GM18867 (cell line): ENCODE results near the gene TNNT2.

ENCODE experiments used
- ATAC-seq: cut with Tn5 transposase; IDR thresholded peaks from one replicate; pipeline ENCODE4 v1.9.1; 2021; ENCODE audit warnings: mild to moderate bottlenecking, moderate library complexity; ENCODE audit not compliant: unreplicated experiment

TNNT2 gene

DNA sequence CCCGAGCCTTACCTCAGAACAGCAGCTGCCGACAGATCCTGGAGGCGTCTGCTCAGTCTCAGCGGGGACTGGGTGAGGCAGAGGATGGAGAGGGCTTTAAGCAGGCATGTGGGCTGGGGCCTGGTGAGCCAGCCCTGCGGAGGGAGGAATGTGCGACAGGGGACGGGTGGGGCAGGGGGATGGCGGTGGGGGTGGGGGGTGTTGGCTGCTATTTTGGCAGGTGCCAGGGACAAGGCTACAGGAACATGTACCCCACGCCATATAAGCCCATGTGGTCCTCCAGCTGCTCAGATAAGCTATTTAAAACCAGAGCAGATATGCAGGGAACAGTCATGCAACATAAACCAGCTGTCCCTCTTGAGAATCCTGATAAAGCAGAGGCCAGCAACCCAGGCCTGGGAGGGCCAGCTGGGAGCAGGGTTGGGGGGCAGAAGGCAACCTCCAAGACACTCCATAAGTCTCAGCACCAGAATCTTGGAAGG lies at the start of gene TNNT2:
TSS of gene TNNT2 (minus strand) at position 70 of the 482 bp plus-strand sequence. CDS start 4,426 bp downstream, outside the sequence.
- no peak for ATAC-seq

DNA sequence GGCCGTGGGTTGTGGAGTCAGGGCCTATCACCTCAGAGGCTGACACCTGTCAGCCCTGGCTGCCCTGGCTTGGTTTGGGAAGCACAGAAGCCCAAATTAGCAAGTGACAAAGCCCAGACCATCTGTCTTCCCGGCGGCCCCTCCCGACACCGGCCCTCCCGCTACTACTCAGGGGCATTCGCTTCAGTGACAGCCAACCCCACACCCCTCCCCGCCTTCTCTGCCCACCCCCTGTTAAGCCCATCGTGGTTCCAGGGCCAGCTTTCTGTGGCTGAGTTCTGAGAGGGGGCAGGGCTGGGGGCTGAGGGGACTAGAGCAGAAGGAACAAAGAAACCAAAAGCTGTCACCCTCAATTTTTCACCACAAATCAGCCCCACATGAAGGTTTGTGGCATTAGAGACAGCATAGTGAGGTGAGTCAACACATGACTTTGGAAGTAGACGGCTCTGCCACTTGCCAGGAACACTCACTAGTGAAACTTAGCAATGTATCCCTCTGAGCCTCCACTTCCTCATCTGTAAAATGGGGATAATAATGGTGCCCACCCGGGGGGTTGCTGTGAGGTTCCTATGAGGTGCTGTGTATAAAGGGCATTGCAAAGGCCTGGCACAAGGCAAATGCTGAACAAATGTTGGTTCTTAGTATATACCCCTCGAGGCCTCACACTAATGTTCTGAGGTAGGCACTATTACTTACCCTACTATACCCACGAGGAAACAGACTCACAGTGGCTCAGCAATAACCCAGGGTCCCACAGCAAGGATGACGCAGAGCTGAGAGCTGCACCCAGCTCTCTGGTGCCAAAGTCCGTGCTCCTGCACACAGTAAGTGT lies 49.2 kb upstream of the TNNT2 start:
- ATAC-seq, result no peak

DNA sequence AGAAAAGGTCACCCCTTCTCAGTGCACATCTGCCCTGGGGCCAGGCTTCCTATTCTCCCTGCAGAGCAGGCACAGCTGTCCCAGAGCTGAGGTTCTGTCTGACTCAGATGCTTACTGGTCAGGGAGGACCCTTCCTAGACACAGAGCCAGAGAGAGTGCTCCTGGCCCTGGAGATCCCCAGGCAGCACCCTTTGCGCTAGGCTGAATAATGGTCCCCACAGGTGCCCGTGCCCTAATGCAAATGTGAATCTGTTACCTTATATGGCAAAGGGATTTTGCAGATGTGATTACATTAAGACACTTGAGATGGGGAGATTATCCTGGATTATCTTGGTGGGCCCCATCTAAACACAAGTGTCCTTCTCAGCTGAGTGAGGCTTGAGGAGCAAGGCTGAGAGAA lies 46.7 kb upstream of the TNNT2 start:
- ATAC-seq, result no peak

DNA sequence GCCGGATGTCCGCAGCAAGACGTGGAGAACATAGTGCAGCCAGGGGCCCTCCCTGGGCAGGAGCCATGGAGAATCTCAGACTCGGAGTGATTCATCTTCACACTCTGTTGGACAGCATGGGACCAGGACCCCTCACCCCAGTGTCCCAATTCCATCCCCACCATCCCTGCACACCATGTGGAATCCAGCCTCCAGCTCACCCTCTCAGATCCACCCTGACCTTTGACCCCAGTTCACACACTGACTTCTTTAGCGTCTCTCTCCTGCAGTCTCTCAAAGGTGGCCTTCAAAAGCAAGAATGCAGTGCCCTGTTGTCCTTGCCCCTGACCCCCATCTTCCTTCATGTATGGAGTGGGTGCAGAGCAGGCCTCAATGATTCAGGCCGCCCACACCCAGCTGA lies 46.2 kb upstream of the TNNT2 start:
- no peak for ATAC-seq

DNA sequence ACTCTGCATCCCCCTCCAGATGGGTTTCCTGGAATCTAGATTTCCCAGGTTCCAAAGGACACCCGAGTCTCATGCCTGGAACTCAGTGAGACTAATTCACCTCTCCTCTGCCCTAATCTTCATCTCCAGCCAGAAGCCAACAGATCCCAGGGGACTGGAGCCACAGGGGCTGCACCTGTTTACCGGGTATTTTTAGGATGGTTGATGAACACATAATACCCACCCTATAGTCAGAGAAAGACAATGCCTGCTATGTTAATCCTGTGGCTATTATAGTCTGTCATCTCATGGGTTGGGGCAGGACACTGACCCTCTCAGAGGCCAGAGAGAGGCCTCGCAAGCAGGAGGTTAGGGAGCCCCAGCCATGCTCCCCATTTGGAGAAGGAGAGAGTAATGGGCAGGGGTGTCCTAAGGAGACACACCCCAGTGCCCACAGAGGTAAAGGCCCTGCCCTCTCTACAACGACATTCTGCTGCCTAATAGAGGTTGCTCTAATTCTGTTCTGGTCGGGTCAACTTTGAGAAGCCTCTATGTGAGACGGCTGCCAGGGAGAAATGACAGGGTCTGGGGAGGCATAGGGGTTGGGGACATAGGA lies 45.1 kb upstream of the TNNT2 start:
- no peak for ATAC-seq

DNA sequence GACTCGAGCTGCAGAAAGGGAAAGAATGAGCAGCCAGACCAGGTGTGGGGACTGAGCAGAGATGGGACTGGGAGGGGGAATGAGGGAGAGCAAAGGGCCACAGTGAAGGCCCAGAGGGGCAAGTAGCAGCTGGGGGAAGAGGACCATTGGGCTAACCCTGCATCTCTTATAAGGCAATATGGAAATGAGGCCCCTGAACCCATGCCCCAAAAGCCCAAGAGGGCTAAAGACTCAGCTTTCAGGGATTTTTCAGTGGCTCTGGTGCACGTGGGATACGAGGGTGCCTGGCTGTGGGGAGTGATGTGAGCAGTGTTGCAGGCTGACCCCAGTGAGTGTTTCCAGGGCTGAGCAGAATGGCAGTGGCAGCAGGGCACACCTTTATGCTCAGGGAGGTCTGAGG lies 44.5 kb upstream of the TNNT2 start:
- ATAC-seq, result no peak

DNA sequence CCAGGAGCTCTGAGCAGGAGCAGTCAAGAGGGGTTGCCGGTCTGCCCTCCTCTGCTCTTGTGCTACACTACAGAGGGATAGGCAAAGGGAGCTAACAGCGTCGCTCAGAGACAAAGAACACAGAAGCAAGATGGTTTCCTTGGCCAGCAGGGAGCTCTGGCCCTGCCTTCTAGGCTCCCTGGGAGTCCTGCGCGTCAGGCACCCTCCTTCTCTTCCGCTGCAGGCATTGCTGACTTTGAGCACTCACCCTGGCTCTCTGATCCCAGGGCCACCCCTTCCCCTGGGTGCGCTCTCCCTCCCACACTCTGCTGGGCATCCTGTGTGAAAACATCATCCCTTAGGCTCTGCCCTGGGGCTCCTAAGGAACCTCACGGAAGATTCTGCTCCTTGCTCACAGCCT lies 43.6 kb upstream of the TNNT2 start:
- no peak for ATAC-seq

DNA sequence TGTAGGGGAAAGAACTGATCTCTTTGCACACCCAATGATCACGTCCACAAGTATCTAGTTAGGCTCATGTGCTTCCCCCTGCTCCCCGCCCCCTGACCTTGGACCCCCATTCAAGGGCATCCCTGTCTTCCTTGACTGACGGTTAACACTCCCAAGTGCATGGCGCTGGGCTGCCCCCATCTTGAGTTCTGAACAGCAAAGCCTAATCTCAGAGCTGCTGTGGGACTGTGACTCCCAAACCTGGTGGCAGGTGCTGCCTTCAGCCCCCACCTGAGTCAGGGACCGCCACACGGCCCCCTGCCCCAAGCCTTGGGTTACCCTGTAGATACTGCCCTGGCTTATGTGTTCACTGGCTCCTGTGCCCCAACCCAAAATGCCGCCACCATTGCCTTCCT lies 43.1 kb upstream of the TNNT2 start:
- ATAC-seq, result no peak

DNA sequence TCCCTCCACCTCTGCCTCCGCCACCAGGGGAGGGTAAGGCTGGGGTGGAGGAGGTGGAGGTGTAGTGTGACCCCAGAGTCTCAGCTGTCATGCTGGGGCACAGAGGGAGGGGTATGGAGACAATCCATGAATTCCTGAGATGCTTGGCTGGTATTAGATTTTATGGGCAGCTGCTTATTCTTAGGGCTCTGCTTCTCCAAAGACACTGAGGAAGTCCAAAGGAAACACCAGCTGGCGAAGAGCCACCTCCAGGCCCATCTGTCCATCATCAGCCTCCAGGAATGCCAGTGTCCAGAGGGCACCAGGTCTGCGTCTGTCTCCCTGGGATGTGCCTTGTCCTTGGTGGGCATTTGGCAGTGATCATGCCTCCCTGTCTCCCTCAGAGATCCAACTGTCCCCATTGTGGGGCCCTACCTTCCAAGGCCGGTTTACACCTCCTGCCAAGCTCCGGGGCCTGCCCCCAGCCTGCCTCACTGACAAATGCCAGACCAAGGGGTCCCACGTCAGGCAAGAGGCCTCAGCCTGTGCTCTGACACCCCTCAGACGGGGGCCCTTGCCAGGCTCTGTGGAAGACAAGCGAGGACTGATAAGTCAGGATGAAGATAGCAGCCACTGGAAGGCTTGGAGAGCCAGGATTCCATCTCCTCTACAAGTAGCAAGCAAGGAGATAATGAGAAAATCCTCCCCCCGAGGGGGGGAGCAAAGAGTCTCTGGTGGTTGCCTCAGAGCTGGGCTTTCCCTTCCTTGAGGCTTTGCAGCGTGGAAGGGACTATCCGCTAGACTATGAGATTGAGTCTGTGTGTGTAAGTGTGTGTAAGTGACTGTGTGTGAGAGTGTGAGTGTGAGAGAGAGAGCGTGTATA lies 42.5 kb upstream of the TNNT2 start:
- no peak for ATAC-seq

DNA sequence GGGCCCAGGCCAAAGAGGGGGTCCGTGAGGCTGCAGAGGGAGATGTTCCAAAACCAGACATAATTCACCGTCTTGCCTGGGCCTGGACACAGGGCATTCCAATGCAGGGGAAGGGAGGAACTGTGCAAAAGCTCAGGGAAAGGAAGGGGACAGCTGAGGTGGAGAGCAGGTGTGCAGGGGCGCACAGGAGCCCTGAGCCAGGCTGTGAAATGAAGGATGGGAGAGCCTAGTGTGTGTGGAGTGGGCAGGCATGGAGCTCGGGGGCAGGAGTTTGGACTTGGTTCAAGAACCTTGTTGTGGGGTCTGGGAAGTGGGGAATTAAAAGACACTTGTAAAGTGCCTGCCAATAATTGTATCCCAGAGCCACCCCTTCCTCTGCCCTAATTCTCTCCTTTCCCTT lies 41.8 kb upstream of the TNNT2 start:
- no peak for ATAC-seq

DNA sequence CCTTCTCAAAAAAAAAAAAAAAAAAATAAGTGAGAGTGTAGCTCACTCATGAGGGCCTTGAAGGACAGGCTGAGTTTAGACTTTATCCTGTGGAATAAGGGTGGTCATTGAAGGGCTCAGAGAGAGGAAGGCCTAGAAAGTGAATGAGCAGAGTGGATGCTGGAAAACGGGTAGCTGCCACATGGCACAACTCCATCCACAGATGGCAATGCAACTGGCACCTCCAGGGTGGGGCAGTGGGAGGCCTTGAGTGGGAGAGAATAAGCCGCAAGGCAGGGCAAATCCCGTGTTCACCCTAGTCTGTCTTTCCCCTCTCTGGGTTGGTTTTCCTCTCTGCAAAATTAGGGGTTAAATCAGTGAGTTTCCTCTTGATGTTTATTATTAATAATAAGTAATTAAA lies 41.0 kb upstream of the TNNT2 start:
- ATAC-seq, result no peak

DNA sequence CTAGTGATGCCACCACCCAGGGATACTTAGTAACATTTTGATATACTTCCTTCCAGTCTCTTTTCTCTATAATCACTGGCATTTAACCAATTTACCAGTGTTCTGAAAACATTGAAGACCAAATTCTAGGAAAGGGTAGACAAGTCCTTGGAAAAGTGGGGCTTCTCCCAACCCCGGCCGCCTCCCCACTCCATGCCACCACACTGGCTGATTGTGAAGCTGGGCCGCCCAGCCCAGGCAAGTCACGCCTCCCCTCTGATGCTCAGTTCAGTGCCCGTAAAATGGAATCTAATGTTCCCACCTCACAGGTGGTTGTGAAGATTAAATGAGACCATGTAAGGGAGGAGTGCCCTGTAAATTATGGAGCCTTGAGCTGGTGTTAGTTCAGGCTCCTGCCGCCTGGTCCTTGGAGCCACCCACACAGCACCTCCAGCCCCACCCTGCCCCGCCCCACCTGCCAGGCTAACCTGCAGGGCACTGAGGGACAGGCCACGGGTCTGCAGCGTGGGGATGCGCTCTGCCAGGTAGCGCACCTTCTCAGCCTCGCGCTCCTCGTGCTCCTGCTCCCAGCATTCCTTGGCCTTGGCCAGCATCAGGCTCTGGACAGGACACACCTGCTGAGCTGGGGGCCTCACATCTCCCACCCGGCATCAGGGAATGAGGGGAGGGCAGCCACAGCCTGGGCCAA lies 36.7 kb upstream of the TNNT2 start:
- no peak for ATAC-seq

DNA sequence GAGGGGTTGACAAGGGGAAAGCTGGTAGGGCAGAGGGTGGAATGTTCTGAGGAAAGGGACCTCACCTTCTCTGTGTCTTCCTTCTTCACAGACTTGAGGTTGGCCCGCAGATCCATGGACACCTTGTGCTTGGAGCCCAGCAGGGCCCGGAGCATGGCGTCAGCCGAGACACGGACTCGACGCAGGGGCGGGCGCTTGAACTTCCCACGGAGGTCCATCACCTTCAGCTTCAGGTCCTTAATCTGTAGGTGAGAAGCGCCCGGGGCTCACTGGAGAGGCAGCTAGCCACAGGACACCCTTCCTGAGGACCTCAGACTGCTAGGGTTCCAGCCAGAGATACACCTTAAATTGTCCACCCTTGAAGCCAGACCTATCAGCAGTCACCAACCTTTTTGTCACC lies 33.8 kb upstream of the TNNT2 start:
- ATAC-seq, result no peak

DNA sequence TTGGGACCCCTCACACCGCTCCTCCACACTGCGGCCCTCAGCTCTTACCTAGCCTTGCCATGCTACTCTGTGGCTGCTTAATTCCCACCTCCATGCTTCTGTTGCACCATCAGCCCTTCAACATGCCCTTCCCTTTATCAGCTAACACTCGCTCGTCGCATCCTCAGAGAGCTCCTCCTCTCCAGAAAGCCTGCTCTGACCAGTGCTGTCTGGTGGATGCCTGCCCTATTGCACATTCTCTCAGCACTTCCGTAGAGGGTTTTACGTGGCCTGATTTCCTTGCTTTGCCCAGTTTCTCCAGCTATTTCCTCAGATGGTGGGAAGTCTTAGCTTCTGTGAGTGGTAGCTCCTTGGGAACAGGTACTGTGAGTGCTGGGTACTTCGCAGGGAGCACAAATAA lies 32.0 kb upstream of the TNNT2 start:
- ATAC-seq, result no peak

DNA sequence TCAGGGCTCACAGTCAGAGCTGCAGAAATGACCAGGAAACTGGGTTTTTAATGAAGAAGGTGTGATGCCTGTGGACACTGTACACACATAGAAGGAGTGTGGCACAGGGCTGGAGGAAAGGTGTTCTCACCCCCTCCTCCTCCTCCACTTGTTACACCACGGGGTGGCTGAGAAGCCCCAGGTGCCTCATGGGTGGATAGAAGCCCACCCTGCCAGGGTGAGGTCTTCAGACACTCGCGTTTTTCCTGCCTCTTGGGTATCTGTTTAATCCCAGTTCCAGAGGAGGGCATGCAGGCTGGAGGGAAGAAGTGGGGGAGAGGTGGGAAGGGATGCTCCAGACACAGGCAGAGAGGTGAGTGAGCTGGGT lies 31.3 kb upstream of the TNNT2 start:
- ATAC-seq, result no peak

DNA sequence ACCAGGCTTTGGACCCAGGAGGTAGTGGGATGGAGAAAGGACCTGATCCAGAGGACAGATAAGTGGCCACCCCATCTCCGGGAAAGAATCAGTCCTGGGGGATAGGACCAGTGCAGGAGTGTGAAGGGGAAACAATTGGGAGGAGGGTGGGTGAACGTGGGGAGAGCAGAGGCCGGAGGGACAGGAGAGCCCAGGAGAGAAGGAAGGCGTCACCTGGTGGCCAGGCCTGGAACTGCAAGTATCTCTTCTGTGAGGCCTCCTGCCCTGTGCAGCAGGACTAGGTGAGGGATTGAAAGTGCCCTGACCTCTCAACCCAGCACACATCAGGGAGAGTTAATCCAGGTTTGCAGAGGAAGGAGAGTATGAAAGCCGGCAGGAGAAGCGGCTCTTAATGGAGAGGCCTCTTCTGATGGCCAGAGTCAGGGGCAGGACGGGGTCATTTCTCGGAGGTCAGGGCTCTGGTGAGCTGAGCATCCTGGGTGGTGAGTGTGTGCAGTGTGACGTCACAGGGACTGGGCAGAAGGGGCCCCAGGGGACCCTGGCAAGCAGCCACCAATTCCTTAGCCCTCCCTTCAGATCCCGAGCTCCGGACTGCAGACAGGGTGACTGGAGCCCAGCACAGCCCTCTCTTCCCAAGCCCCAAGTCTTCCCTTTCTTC lies 30.8 kb upstream of the TNNT2 start:
- no peak for ATAC-seq

DNA sequence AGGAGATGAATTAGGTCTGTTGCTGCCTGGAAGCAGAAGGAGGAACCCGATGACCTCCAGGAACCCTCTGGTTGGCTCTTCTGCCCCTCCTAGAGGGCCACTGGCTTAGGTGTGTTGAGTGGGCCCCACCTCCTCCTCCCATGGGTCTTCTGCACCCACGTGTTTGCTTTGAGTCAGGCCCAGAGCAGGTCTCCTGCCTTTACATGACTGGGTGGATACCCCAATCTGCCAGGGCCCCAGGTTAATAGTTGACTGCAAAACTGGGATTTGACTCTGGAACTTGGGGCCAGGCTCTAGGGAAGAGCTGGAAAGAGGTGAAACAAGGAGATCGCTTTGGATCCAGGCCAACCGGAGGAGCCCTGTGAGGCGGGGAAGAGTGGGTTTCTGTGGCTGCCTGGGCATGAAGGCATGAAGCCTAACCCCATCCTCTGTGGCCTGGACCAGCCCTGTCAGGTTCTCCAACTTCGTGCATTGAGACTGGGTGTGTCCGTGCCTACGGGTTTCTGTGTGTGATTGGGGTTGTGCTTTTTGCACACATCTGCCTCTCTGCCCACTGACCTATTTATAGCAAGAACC lies 29.4 kb upstream of the TNNT2 start:
- ATAC-seq, result peak; percentile 43

DNA sequence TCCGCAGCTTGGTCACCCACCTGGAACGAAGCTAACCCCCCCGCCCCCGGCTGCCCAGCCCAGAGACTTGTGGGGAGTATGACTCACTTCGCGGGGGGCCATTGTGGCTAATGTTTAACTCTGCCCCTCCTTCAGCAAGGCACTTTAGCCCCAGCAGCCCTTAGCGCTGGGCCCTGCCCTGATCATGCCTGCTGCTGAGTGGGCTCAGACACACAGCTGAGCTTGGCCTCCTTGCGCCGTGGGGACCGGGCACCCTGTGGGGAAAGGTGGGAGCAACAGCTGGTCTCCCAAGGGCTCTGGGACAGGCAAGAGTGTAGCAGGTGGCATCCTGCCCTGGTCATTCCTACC lies 28.0 kb upstream of the TNNT2 start:
- no peak for ATAC-seq

DNA sequence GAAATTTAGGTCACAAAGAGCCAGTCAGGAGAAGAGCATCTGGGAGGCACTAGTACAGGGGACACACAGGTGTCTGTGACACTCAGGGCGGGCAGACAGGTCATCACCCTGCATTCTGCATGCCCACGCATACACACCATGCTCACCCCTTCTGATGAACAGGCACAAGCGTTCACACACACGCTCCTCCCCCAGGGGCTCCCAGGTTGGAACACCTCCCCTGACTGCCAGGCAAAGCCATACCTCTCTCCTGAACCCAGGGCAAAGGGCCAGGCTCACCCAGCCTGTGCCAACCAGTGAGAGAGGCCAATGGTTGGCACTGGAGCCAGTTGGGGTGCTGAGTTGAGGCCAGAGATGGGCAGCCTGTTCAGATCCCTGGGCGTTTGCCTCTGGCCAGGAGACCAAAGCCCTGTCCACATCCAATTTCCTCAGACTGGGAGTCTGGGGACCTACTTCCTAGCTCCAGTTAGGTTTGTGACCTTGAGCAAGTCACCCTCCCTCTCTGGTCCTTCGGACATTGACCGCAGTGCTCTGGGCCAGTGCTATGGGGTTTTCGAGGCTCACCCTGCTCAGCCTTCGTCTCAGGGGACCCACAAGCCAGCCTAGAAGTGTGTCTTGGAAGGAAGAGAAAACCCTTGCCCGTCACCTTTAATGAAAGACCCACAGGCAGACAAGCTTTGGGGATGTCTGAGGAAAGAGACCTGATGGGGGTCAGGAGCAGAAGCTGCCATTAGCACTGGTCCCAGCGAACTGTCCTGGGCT lies 27.4 kb upstream of the TNNT2 start:
- ATAC-seq, result no peak

DNA sequence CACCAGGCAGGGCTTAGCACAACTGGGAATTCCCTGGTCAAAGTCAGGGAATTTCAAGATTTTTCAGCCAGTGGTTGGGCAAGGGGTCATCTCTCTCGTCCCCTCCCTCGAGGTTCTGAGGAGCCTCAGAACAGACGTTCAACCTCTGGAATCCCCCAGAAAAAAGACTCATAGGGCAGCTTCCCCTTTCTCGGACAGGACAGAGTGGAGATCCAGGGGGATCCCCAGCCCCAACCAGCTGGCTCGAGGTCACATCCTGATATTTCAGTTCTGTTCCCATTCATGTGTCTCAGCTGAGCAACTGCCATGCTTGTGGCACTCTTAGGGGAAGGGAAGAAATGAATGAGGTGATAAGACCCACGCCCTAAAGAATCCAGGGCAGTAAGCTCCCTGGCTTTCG lies 26.6 kb upstream of the TNNT2 start:
- no peak for ATAC-seq
